Right cardiac atrium (tissue), 5 donors: ENCODE measurements around the gene ACAA2. TPM values are rescaled to one million over a fixed set of nuclear protein-coding genes. Genes with fewer than 3 reads are reported as not detected.

ENCODE experiments used
- ATAC-seq, 2 donors: fragments of 200-7000 bp; cut with Tn5 transposase; one replicate each; pipeline versions ENCODE4 v1.8.0 to v1.9.1; 2020; ENCODE audit warnings: moderate library complexity in 2 of 2, mild to moderate bottlenecking in 1 of 2
- DNase-seq, 3 donors: peaks; one replicate each; pipeline ENCODE4 v3.0.0-alpha.2; 2020
- H3K27ac ChIP-seq: one replicate; pipeline ENCODE4 v1.5.1; 2013; ENCODE audit warnings: mild to moderate bottlenecking, low read length, control low read depth, moderate library complexity
- H3K27me3 ChIP-seq: one replicate; pipeline ENCODE4 v1.6.1; 2013; ENCODE audit not compliant: control insufficient read depth, insufficient read depth
- H3K4me1 ChIP-seq: one replicate; pipeline ENCODE4 v1.6.1; 2013; ENCODE audit warnings: low read length; ENCODE audit not compliant: control insufficient read depth, insufficient read depth
- H3K4me3 ChIP-seq: one replicate; pipeline ENCODE4 v1.5.1; 2013; ENCODE audit warnings: low read length, control low read depth
- H3K9me3 ChIP-seq: one replicate; pipeline ENCODE4 v1.6.1; 2013; ENCODE audit warnings: low read length; ENCODE audit not compliant: control insufficient read depth
- WGBS: extraction: QIAGEN DNeasy Blood & Tissue Kit; methylation state at CpG from one replicate; pipeline ENCODE4 v1.1.7; 2013; 5-methylcytosine and 5-hydroxymethylcytosine counted together
- intact Hi-C, 4 donors: fragments of 100-400 bp; cut with DNase I; formaldehyde crosslinking; loops; one replicate each; pipeline versions ENCODE4 v1.11.0 to v1.14.0; 2022 to 2023
- polyA plus RNA-seq: library from polyadenylated mRNA; stranded (reverse); fragments of 200-250 nt; gene quantifications from one replicate; pipeline ENCODE4 v1.2.3, GENCODE V29; 2013
- total RNA-seq, 4 donors: library from RNA; stranded (reverse); fragmentation: NEBNext Ultra II Directional; extraction: Animal tissue kit (Norgen Biotek cat#: 25700); gene quantifications; one replicate each; pipeline ENCODE4 v1.2.1, GENCODE V29; 2021
- donor health status: healthy with polysubstance abuse.
- donor health status: DM: no; HTN: yes; CAD: no.
- donor health status: DM: no; HTN: no; CAD: no.
- donor health status: DM: no; HTN: yes; CAD: no; lungs with severe emphysema.
- donor health status: DM: yes; HTN: yes; CAD: no.

Gene ACAA2
- total and polyA plus RNA-seq, 5 donors: 95.8 to 146 (median 132) TPM

GRCh38 chr18:49742316-49743116 is 70.8 kb downstream of the ACAA2 start:
- no peak for DNase-seq
- intact Hi-C loops: no loop called here
- Histone ChIP-seq H3K4me1 (no peaks in the 10 kb centered on the region), H3K27me3 (no peaks in the 10 kb centered on the region), H3K9me3 (no peaks in the 10 kb centered on the region), H3K27ac (no peak overlapping the region), H3K4me3 (no peak overlapping the region)
- 53% methylated on average over 4 of the region's 4 CpGs for WGBS
- ATAC-seq: no peak

DNA sequence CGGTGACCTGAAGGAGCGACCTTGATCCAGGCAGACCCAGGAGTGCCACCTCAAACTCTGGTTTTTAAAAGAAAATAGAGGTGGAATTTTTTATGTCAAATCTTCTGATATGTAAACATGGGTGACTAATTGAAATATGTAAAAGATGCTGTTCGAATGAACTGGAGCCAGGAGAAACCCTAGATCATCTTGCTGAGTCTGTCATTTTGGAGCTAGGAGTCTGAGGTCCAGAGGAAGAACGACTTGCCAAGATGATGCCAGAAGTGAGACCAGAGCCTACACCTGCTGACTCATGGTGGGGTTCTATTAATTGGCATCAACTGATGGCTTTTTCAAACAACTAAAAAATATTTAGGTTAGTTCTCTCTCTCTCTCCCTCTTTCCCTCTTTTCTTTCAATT is 74.1 kb downstream of the ACAA2 start:
- Histone ChIP-seq H3K27ac (no peak overlapping the region), H3K9me3 (no peaks in the 10 kb centered on the region), H3K4me3 (no peak overlapping the region), H3K27me3 (no peaks in the 10 kb centered on the region), H3K4me1 (no peaks in the 10 kb centered on the region)
- intact Hi-C loops: no loop called here
- ATAC-seq (no peak), DNase-seq (no peak)
- 82% methylated on average over 4 of the region's 4 CpGs for WGBS

- no peaks in the 10 kb centered on the region for H3K4me1 ChIP-seq
- H3K9me3 ChIP-seq: no peaks in the 10 kb centered on the region
- H3K27ac ChIP-seq: no peak overlapping the region
- DNase-seq (no peak), ATAC-seq (no peak)
- intact Hi-C loops: no loop called here
- no peaks in the 10 kb centered on the region for H3K27me3 ChIP-seq
- H3K4me3 ChIP-seq: no peak overlapping the region
- WGBS: 96% methylated on average over 4 of the region's 4 CpGs
Observed at GRCh38 chr18:49738721-49739120, 74.6 kb downstream of the ACAA2 start.

DNA sequence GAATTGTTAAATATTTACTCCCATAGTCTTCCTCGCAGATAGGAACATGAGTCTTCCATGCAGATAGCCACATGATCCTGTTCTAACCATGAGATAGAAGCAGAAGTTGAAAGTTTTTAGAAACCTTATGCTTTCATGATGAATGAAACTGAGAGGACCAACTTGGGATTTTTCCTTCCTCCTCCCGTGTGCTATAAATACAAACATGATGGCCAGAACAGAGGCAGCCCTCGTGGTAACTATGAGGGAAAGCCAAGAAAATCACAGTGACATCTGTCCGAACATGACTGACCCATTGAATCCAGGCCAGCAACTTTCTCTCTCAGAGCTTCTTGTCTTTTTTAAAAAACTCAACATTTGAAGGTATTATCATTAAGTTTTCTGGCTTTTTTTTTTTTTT is 78.5 kb downstream of the ACAA2 start:
- 54% methylated on average over 4 of the region's 4 CpGs for WGBS
- H3K9me3 ChIP-seq: no peaks in the 10 kb centered on the region
- no peaks in the 10 kb centered on the region for H3K4me1 ChIP-seq
- no peak overlapping the region for H3K4me3 ChIP-seq
- DNase-seq: no peak
- no peak for ATAC-seq
- intact Hi-C loops: no loop called here
- no peak overlapping the region for H3K27ac ChIP-seq
- no peaks in the 10 kb centered on the region for H3K27me3 ChIP-seq

DNA sequence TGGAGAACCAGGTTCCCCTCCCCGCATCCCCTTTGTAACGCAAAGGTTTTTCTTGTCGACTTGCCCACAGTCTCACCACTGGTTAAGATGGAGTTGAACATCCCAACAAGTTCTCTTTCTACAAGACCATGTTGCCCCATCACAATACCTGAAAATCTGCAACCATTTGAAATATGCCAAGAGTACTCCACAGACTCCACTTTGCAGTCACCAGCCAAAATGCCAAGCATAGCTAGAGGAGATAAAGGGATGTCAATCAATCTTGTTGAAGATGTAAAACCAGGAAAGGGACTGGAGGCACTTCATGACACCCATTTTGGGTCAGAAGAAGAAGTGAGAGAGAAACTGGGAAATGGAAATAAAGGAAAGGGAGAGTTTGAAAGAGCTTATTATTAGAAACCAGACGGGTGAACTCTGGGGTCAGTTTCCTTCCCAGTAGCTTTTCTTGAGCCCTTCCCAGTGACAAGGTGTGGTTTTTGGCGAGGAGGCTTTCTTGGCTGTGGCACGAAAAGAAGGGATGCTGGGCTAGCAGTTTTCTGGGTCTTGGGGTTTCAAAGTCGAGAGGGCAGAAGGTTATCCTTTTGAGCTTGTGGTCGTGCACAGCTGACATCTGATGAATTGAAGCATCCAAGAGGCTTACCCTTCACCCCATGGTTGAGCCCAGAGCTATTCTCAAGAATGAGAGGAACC is 79.3 kb downstream of the ACAA2 start:
- WGBS: 59% methylated on average over 8 of the region's 8 CpGs
- H3K4me3 ChIP-seq: no peak overlapping the region
- H3K9me3 ChIP-seq: no peaks in the 10 kb centered on the region
- ATAC-seq (no peak), DNase-seq (no peak)
- H3K27me3 ChIP-seq: no peaks in the 10 kb centered on the region
- no peak overlapping the region for H3K27ac ChIP-seq
- intact Hi-C loops: no loop called here
- no peaks in the 10 kb centered on the region for H3K4me1 ChIP-seq

GRCh38 chr18:49733321-49733720 is 80.0 kb downstream of the ACAA2 start:
- ATAC-seq: no peak
- intact Hi-C loops: no loop called here
- Histone ChIP-seq H3K27ac (no peak overlapping the region), H3K4me3 (no peak overlapping the region), H3K27me3 (no peaks in the 10 kb centered on the region), H3K9me3 (no peaks in the 10 kb centered on the region), H3K4me1 (no peaks in the 10 kb centered on the region)
- DNase-seq: no peak
- 93% methylated on average over 1 of the region's 1 CpG for WGBS
